ENCODE measurements around the gene OR51F1.
"Not testable (repeated sequence)": the region's sequence is repeated elsewhere in the genome, so short reads cannot be mapped to it uniquely, and the experiment has no call there.

OR51F1 gene

GRCh38 chr11:4801316-4801715, 31.6 kb upstream of the OR51F1 start:
- not testable (repeated sequence) for H3K27ac ChIP-seq (ENCODE audit: low read length, poor library complexity, severe bottlenecking); H2AK5ac ChIP-seq (ENCODE audit: low read length, severe bottlenecking); H3K9me3 ChIP-seq (ENCODE audit: control insufficient read depth, low read length); H3K36me3 ChIP-seq (ENCODE audit: control insufficient read depth in 1 of 2, insufficient read depth in 2 of 2, low read depth in 1 of 2, low read length in 2 of 2); H4K91ac ChIP-seq (ENCODE audit: low read length); H2BK15ac ChIP-seq (ENCODE audit: low read depth, poor library complexity, severe bottlenecking); H3K9ac ChIP-seq (ENCODE audit: low read length); H3K23ac ChIP-seq (ENCODE audit: low read length in 2 of 2); H3K4ac ChIP-seq (ENCODE audit: low read depth in 1 of 2, low read length in 2 of 2); H2BK120ac ChIP-seq (ENCODE audit: low read depth, low read length); H4K8ac ChIP-seq (ENCODE audit: low read length); H3K79me1 ChIP-seq (replicated peaks; ENCODE audit: low read length, poor library complexity, severe bottlenecking); H3K4me3 ChIP-seq (ENCODE audit: insufficient read depth in 1 of 2, low read depth in 1 of 2, low read length in 2 of 2); H2AFZ ChIP-seq (ENCODE audit: low read depth, low read length); H3K14ac ChIP-seq (ENCODE audit: low read length in 2 of 2); H3K18ac ChIP-seq (ENCODE audit: low read depth in 1 of 2, low read length in 2 of 2); H2BK12ac ChIP-seq (ENCODE audit: low read length in 2 of 2); DNase-seq; H3K27me3 ChIP-seq (ENCODE audit: control insufficient read depth in 1 of 2, insufficient read depth in 1 of 2, low read length in 2 of 2); H2BK5ac ChIP-seq (ENCODE audit: low read depth, low read length, poor library complexity, severe bottlenecking); H3K4me2 ChIP-seq (ENCODE audit: low read length, poor library complexity, severe bottlenecking); H3K4me1 ChIP-seq (ENCODE audit: control insufficient read depth, insufficient read depth, low read depth, low read length)
- WGBS = 73% methylated on average over 4 of the region's 5 CpGs

DNA sequence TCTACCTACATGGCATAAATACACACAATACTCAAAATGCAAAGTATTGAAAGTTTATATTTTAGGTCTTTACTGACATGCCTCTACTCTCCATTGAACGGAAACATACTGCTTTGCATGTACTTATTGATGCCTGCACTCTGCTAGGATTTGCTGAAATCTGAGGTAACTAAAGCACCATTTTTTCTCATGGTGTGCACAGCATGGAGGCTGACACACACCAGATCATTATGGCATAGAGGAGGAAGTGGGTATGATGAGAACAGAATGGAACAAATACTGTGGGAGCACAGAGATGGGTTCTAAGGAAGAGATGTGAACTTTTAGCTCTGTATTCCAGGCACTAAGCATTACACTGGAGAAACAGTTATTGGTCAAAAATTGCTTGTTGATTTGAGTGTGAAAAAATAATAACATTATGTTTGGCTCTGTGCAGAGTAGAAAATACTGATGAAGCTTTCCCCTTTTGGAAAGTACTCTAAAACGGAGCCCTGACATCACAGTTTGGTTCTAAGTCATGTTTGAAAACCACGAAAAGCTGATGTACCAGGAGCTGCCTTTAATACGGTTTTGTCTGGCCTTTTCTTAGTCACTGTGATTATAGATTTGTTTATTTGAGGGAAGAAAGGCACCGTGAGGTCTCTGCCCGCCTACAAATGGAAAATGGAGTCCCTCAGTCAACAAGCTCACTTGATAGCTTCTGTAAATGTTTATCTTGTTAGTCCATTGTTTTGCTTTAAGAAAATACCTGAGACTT, 28.9 kb upstream of the OR51F1 start:
- H3K27ac ChIP-seq (ENCODE audit: low read length, poor library complexity, severe bottlenecking) = no peak overlapping the region
- no peak overlapping the region for H3K4me2 ChIP-seq (ENCODE audit: low read length, poor library complexity, severe bottlenecking)

DNA sequence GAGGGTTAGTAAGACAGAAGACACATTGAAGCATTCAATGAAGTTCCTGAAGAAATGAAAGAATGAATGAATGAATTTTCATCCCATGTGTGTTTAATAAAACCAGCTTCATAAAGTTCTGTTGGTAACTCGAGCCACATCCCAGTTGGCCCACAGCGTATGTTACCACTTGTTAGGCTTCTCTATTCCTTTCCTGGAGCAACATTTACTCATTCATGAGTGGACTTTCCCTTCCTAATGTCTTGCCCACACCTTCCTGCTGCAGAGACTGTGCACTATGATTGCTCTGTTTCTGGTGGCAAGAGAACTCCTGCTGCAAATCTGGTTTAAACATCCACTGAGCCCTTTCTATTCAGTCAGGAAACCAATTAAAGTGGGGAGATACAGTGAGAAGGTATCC, 27.5 kb upstream of the OR51F1 start:
- Histone ChIP-seq H4K8ac (ENCODE audit: low read length) (no peak overlapping the region), H2AK5ac (ENCODE audit: low read length, severe bottlenecking) (no peak overlapping the region), H3K14ac (ENCODE audit: low read length in 2 of 2) (no peak overlapping the region), H2BK5ac (ENCODE audit: low read depth, low read length, poor library complexity, severe bottlenecking) (no peak overlapping the region), H3K4ac (ENCODE audit: low read depth in 1 of 2, low read length in 2 of 2) (no peak overlapping the region), H3K4me2 (ENCODE audit: low read length, poor library complexity, severe bottlenecking) (no peak overlapping the region), H2BK15ac (ENCODE audit: low read depth, poor library complexity, severe bottlenecking) (no peak overlapping the region), H4K91ac (ENCODE audit: low read length) (no peak overlapping the region), H2AFZ (ENCODE audit: low read depth, low read length) (no peak overlapping the region), H3K18ac (ENCODE audit: low read depth in 1 of 2, low read length in 2 of 2) (no peak overlapping the region), H2BK12ac (ENCODE audit: low read length in 2 of 2) (no peak overlapping the region), H3K9me3 (ENCODE audit: control insufficient read depth, low read length) (no peaks in the 10 kb centered on the region), H3K27me3 (ENCODE audit: control insufficient read depth in 1 of 2, insufficient read depth in 1 of 2, low read length in 2 of 2) (no peaks in the 10 kb centered on the region), H3K9ac (ENCODE audit: low read length) (no peak overlapping the region), H3K23ac (ENCODE audit: low read length in 2 of 2) (no peak overlapping the region), H3K4me1 (ENCODE audit: control insufficient read depth, insufficient read depth, low read depth, low read length) (no peaks in the 10 kb centered on the region), H3K4me3 (ENCODE audit: insufficient read depth in 1 of 2, low read depth in 1 of 2, low read length in 2 of 2) (no peak overlapping the region), H3K36me3 (ENCODE audit: control insufficient read depth in 1 of 2, insufficient read depth in 2 of 2, low read depth in 1 of 2, low read length in 2 of 2) (no peaks in the 10 kb centered on the region), H2BK120ac (ENCODE audit: low read depth, low read length) (no peak overlapping the region), H3K27ac (ENCODE audit: low read length, poor library complexity, severe bottlenecking) (no peak overlapping the region), H3K79me1 (replicated peaks; ENCODE audit: low read length, poor library complexity, severe bottlenecking) (no peaks in the 10 kb centered on the region)
- WGBS = 62% methylated on average over 1 of the region's 2 CpGs
- DNase-seq = no peak

More for the DNA sequence above, 28.9 kb upstream of the OR51F1 start:
- Histone ChIP-seq H2BK120ac (ENCODE audit: low read depth, low read length) (no peak overlapping the region), H4K8ac (ENCODE audit: low read length) (no peak overlapping the region), H3K9me3 (ENCODE audit: control insufficient read depth, low read length) (no peaks in the 10 kb centered on the region), H3K9ac (ENCODE audit: low read length) (no peak overlapping the region), H3K4me3 (ENCODE audit: insufficient read depth in 1 of 2, low read depth in 1 of 2, low read length in 2 of 2) (no peak overlapping the region), H2AK5ac (ENCODE audit: low read length, severe bottlenecking) (no peak overlapping the region), H3K79me1 (replicated peaks; ENCODE audit: low read length, poor library complexity, severe bottlenecking) (no peaks in the 10 kb centered on the region), H2BK12ac (ENCODE audit: low read length in 2 of 2) (no peak overlapping the region), H2BK15ac (ENCODE audit: low read depth, poor library complexity, severe bottlenecking) (no peak overlapping the region), H2BK5ac (ENCODE audit: low read depth, low read length, poor library complexity, severe bottlenecking) (no peak overlapping the region), H2AFZ (ENCODE audit: low read depth, low read length) (no peak overlapping the region), H4K91ac (ENCODE audit: low read length) (no peak overlapping the region), H3K4me1 (ENCODE audit: control insufficient read depth, insufficient read depth, low read depth, low read length) (no peaks in the 10 kb centered on the region), H3K4ac (ENCODE audit: low read depth in 1 of 2, low read length in 2 of 2) (no peak overlapping the region), H3K36me3 (ENCODE audit: control insufficient read depth in 1 of 2, insufficient read depth in 2 of 2, low read depth in 1 of 2, low read length in 2 of 2) (no peaks in the 10 kb centered on the region), H3K18ac (ENCODE audit: low read depth in 1 of 2, low read length in 2 of 2) (no peak overlapping the region), H3K27me3 (ENCODE audit: control insufficient read depth in 1 of 2, insufficient read depth in 1 of 2, low read length in 2 of 2) (no peaks in the 10 kb centered on the region), H3K14ac (ENCODE audit: low read length in 2 of 2) (no peak overlapping the region), H3K23ac (ENCODE audit: low read length in 2 of 2) (no peak overlapping the region)
- no peak for DNase-seq
- 65% methylated on average over 5 of the region's 6 CpGs for WGBS

GRCh38 chr11:4782454-4782853, 12.7 kb upstream of the OR51F1 start:
- no peak overlapping the region for H3K23ac ChIP-seq (ENCODE audit: low read length in 2 of 2)
- H3K27ac ChIP-seq (ENCODE audit: low read length, poor library complexity, severe bottlenecking) = no peak overlapping the region
- no peak overlapping the region for H3K4me3 ChIP-seq (ENCODE audit: insufficient read depth in 1 of 2, low read depth in 1 of 2, low read length in 2 of 2)
- no peaks in the 10 kb centered on the region for H3K36me3 ChIP-seq (ENCODE audit: control insufficient read depth in 1 of 2, insufficient read depth in 2 of 2, low read depth in 1 of 2, low read length in 2 of 2)
- H3K18ac ChIP-seq (ENCODE audit: low read depth in 1 of 2, low read length in 2 of 2) = no peak overlapping the region
- no peaks in the 10 kb centered on the region for H3K27me3 ChIP-seq (ENCODE audit: control insufficient read depth in 1 of 2, insufficient read depth in 1 of 2, low read length in 2 of 2)
- no peaks in the 10 kb centered on the region for H3K4me1 ChIP-seq (ENCODE audit: control insufficient read depth, insufficient read depth, low read depth, low read length)
- no peak overlapping the region for H3K9ac ChIP-seq (ENCODE audit: low read length)
- no peak overlapping the region for H4K91ac ChIP-seq (ENCODE audit: low read length)
- H2AK5ac ChIP-seq (ENCODE audit: low read length, severe bottlenecking) = no peak overlapping the region
- H2BK120ac ChIP-seq (ENCODE audit: low read depth, low read length) = no peak overlapping the region
- H2BK15ac ChIP-seq (ENCODE audit: low read depth, poor library complexity, severe bottlenecking) = no peak overlapping the region
- H2BK5ac ChIP-seq (ENCODE audit: low read depth, low read length, poor library complexity, severe bottlenecking) = no peak overlapping the region
- no peak overlapping the region for H2BK12ac ChIP-seq (ENCODE audit: low read length in 2 of 2)
- H3K79me1 ChIP-seq (replicated peaks; ENCODE audit: low read length, poor library complexity, severe bottlenecking) = no peaks in the 10 kb centered on the region
- no peak overlapping the region for H4K8ac ChIP-seq (ENCODE audit: low read length)
- no peak overlapping the region for H2AFZ ChIP-seq (ENCODE audit: low read depth, low read length)
- H3K9me3 ChIP-seq (ENCODE audit: control insufficient read depth, low read length) = no peaks in the 10 kb centered on the region
- no peak for DNase-seq
- H3K14ac ChIP-seq (ENCODE audit: low read length in 2 of 2) = no peak overlapping the region
- no peak overlapping the region for H3K4me2 ChIP-seq (ENCODE audit: low read length, poor library complexity, severe bottlenecking)
- WGBS = 14% methylated on average over 1 of the region's 1 CpG
- H3K4ac ChIP-seq (ENCODE audit: low read depth in 1 of 2, low read length in 2 of 2) = no peak overlapping the region
